ELF-1 (cell line): Measurements from ENCODE around the gene C12orf57.

Source experiments
- DNase-seq: peaks from one replicate; pipeline ENCODE4 v3.0.0-alpha.2; 2016; ENCODE audit warnings: low read depth, low spot score

Gene C12orf57

DNA sequence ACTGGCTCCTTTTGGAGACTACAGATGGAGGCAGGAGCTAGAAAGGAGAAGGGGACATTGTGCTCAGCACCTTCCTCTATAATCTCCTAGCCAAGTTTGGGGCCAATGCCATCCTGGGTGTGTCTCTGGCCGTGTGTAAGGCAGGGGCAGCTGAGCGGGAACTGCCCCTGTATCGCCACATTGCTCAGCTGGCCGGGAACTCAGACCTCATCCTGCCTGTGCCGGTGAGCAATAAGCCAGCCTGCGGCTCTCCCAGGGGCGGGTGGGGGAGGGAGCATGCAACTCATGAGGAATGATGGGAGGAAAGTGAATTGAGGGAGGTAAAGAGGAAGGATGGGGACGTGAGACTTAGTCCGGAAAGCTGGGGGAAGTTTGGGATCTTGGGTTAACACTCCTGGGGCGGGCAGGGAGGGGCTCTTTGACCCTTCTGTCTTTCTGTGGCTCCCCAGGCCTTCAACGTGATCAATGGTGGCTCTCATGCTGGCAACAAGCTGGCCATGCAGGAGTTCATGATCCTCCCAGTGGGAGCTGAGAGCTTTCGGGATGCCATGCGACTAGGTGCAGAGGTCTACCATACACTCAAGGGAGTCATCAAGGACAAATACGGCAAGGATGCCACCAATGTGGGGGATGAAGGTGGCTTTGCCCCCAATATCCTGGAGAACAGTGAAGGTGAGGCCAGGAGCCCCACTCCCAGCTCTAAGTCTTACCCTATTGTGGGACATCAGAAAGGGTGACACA, 26.2 kb upstream of the C12orf57 start:
- peak; percentile 39 for DNase-seq

DNA sequence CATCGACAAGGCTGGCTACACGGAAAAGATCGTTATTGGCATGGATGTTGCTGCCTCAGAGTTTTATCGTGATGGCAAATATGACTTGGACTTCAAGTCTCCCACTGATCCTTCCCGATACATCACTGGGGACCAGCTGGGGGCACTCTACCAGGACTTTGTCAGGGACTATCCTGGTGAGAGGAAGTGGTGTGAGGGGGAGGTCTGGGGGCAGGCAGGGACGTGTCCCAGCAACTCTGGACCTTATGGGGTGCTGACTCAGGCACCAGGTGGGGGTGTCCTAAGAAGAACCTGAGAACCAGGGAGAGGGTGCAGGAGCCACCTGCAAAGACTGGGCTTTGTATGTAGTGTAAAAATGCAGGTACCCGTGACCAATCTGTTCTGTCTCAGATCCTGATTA, 24.2 kb upstream of the C12orf57 start:
- DNase-seq, result no peak

DNA sequence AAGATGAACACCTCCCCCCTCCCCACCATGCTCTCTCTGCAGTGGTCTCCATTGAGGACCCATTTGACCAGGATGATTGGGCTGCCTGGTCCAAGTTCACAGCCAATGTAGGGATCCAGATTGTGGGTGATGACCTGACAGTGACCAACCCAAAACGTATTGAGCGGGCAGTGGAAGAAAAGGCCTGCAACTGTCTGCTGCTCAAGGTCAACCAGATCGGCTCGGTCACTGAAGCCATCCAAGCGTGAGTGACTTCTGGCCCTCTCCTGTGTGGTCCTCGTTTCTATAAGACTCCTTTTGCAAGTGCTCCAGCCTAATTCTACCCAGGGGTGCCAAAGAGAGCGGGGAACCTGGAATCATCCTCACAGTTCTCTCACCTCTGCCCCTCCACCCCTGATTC, 22.3 kb upstream of the C12orf57 start:
- DNase-seq, result no peak

DNA sequence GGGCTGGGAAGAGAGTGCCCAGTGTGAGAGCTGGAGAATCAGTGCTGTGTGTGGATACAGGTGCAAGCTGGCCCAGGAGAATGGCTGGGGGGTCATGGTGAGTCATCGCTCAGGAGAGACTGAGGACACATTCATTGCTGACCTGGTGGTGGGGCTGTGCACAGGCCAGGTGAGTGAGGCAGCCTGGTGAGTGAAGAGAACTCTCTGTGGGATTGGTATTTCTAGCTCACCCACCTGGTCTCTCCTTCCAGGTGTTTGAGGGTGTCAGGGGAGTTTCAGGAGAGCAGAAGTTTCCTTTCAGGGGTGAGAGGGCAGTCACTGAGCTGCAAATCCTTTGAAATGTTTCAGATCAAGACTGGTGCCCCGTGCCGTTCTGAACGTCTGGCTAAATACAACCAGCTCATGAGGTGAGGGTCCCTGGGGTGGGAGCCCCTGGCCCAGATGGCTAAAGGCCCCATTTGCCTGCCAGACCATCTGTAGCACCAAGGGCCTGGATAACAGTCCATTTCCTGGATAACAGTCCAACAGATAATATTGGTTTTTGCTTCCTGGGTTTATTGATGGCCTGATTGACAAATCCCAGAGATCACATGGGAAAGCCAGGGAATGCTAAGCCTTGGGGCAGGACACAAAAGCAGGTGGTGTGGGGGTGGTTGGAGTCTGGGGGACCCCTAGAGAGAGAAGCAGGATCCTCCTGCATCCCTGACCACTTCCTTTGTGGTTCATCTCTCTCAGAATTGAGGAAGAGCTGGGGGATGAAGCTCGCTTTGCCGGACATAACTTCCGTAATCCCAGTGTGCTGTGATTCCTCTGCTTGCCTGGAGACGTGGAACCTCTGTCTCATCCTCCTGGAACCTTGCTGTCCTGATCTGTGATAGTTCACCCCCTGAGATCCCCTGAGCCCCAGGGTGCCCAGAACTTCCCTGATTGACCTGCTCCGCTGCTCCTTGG, 21.6 kb upstream of the C12orf57 start:
- no peak for DNase-seq

DNA sequence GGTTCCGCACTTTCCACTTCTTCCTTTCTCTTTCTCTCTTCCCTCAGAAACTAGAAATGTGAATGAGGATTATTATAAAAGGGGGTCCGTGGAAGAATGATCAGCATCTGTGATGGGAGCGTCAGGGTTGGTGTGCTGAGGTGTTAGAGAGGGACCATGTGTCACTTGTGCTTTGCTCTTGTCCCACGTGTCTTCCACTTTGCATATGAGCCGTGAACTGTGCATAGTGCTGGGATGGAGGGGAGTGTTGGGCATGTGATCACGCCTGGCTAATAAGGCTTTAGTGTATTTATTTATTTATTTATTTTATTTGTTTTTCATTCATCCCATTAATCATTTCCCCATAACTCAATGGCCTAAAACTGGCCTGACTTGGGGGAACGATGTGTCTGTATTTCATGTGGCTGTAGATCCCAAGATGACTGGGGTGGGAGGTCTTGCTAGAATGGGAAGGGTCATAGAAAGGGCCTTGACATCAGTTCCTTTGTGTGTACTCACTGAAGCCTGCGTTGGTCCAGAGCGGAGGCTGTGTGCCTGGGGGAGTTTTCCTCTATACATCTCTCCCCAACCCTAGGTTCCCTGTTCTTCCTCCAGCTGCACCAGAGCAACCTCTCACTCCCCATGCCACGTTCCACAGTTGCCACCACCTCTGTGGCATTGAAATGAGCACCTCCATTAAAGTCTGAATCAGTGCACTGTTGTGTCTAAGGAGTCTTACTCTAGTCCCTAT, 20.7 kb upstream of the C12orf57 start:
- no peak for DNase-seq

DNA sequence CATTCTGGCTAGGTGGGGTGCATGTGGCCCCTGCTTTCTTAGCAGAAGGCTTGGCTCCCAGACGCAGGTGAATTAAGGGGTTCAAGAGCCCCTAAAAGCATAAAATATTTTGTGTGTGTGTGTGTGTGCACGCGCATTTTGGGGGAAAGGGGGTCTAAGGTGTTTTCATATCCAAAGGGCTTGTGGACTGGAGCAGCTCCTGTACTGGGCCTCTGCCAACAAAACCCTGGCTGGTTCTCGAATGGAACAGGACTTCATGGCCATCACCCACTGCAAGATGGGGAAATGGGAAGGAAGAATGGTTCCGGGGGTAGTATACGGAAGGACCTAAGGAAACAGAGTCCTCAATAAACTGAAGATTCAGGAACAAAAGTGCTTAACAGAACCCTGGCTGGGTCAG, 20.0 kb upstream of the C12orf57 start:
- DNase-seq, result no peak

DNA sequence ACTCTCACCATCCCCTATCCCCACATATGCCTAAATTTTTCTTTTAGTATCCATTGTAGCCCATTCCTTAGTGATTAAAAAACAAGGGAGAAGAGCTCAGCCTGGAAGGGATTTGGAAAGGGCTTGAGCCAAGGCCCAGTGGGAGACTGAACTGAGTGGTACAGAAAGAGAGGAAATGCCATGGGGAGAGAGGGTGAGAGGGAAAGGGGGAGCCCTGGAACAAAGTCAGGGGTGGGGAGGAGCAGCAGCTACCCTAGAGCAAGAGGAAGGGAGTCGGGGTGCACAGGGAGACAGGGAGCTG, 18.6 kb upstream of the C12orf57 start:
- DNase-seq, result no peak

DNA sequence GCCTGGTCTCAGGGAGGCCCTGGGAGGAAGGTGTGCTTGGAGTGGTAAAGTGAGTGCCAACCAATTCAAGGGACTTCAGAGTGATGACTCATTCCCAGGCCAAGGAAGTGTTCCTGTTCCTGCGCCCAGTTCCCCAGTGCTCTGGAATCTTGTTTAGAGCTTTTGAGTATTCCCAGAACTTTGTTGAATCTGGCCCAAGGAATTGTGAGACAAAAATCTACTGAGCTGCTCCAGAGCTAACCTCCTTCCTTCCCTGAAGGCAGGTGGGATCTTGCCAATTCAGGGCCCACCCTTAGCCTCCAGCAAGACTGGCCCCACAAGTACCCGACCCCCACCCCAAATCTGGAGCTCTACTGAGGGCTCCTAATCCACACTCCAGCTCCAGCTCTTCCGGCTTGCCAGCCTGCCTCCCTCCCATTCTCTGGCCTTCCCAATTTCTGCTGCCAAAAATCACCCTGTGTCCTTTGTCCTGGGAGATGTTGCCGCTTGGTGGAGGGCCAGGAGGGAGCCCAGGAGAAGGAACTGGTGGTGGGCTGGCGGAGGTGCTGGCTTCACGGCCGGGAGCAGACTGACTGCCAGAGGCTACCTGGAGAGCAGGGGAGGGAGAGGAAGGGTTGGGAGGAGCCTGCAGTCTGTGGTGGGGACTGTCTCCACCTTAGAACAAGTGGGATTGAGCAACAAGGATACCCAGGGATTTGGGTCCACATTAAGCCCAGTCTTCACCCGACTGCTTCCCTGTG, 18.1 kb upstream of the C12orf57 start:
- peak; percentile 92 for DNase-seq

DNA sequence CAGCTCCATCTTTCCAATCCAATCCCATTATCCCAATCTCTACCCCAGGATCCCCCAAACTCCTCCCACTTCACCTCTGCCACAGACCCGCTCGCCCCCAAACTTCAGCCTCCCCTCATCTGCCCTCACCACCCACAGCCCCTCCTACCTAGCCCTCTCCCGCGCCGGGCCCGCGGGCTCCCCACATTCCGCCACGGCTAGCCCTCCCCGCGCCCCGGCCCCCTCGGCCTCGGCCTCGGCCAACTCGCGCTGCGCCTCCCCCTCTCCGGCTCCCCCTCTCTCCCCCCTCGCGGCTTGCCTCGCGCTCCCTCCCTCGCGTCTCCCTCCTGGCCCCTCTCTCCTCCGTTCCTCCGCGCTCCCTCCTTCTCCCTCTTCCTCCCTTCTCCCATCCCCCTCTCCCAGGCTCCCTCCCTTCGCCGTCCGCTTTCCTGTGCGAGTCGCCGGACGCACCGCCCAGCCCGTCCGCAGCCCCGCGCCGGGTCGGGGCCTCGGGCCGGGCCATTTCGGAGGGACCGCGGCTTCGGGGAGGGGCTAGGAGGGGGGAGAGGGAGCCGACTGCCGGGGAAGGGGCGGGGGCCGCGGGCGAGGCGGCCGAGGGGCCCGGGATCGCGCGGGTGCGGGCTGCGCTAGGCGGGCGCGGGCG, 16.3 kb upstream of the C12orf57 start, which contains the start of gene ATN1:
Gene ATN1, plus strand, starts transcription at position 581 of the 643 bp plus-strand sequence. CDS start 6,043 bp downstream, outside the sequence.
- peak; percentile 69 for DNase-seq

DNA sequence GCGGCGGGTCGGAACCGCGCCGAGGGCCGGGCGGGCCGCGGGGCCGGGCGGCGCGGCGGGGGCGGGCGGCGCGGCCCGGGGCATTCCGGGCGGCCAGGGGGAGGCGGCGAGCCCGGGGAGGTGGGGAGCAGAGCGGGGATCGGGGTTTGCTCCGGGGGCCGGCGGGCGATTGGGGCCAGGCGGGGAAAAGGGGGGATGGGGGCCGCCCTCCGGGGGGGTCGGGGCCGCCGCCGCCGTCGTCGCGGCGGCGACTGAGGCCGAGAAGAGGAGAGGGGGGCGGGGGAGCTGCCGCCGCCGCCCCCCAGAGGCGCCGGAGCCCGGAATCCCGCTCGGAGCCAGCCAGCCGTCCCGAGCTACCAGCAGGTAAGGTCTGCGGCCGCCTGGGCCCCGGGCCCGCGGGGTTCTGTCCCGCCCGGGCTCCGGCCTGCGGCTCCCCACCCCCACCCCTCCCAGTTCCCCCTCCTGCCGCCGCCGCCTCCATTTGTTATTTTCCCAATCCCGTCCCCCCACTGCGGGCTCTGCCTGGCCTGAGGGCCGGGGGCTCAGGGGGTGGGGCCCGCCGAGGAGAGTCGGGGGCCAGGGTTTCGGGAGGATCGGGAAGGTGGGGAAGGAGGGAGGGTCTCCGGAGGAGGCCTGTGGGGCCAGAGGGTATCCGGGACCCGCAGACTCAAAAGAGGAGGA, 15.7 kb upstream of the C12orf57 start:
- no peak for DNase-seq

DNA sequence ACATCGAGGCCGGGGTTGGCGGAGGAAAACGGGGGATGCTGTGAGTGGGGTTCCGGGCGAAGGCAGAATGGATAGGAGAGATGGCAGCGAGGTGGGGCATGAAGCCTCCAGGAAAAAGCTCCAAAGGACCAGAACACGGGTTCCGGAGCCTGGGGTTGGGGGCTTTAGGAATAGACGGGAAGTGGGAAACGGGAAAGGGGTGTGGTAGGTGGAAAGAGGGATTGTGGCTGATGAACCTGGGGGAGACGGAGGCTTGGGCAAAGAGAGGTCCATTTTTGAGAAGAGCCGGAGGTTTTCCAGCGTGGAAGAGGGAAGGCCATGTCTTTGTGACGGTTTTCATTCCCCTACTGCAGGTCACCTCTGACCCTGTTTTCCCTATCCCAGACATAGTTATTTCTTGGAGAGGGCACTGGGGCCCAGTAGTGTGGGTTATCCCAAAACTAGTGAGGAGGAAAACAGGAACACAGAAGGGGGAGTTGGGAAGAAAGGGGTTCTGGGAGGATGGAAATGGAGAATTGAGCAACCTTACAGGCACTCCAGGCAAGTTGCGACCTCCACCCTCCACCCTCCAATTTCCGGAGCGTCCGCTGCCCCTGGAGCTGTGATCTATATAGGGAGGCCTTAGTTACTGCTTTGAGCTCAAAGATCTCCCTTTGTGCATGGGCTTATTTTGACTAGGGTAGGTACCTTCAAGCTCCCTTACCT, 15.0 kb upstream of the C12orf57 start:
- DNase-seq, result no peak

DNA sequence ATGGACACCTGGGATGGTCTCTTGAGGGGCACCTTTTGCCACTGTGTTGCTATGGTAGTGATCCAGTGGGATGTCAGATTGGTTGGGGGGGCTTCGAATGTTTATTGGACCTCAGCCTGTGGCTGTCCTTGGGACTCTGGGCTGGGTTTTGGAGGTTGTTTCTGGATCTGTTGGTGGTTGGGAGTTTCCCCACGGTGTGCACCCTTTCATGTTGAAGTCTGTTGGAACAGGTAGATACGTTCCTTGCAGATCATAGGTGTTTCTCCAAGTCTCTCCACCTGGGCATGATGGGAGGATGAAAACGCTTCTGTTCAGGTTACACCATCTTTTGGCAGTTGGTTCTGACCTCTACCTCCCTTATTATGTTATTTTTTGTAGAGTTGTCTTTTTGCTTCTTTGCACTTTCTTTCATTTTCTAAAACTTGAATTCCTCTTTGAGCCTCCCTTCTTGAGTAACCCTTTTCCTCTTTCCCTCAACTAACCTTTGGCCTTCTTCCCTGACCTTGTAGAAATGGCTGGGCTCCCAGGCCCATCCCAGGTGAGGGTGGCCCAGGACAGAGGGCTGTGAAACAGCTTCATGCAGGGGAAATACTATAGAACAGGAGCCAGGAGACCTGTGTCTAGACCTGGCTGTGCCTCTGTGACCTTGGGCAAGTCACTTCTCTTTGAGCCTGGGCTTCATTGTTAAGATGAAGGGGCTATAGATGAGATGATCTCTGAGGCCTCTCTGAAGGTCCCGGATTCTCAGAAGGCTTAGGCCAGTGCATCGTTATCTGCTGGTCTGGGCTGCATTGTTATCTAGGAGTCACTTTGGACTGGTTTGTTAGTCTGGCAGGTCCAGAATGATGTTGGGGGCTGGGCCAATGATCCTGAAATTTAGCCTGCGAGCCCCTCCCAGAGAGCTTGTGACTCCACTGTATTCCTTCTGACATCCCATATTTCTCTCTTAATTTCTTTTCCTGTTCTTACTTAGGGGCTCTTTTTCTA, 14.1 kb upstream of the C12orf57 start:
- no peak for DNase-seq

DNA sequence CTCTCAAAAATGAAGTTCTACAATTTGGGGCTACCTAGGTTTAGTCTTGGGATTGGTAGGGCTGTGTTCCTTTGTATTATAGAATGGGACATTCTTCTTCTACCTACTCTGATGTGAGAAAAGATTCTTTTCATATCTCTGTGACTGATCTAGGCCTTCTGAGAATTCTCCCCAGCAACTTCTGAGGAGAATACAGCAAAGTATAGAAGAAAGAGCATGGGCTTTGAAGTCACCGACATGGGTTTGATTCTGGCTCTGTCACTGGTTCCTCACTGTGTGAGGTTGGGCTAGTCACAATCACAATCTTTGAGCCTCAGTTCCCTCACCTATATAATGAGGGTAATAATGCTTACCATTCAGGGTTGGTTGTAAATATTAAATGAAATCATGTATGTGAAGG, 11.1 kb upstream of the C12orf57 start:
- no peak for DNase-seq

DNA sequence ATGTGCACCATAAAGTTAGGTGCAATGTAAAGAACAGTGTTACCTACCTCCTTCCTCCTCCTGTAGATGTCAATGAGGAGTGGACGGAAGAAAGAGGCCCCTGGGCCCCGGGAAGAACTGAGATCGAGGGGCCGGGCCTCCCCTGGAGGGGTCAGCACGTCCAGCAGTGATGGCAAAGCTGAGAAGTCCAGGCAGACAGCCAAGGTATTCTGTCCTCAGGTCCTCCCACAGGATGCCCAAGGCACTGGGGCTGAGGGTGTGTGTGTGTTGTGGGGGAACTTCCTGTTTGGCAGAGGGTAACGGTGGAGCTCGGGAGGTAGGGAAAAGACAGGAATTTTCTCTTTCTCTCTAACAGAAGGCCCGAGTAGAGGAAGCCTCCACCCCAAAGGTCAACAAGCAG, 9.7 kb upstream of the C12orf57 start:
- no peak for DNase-seq

DNA sequence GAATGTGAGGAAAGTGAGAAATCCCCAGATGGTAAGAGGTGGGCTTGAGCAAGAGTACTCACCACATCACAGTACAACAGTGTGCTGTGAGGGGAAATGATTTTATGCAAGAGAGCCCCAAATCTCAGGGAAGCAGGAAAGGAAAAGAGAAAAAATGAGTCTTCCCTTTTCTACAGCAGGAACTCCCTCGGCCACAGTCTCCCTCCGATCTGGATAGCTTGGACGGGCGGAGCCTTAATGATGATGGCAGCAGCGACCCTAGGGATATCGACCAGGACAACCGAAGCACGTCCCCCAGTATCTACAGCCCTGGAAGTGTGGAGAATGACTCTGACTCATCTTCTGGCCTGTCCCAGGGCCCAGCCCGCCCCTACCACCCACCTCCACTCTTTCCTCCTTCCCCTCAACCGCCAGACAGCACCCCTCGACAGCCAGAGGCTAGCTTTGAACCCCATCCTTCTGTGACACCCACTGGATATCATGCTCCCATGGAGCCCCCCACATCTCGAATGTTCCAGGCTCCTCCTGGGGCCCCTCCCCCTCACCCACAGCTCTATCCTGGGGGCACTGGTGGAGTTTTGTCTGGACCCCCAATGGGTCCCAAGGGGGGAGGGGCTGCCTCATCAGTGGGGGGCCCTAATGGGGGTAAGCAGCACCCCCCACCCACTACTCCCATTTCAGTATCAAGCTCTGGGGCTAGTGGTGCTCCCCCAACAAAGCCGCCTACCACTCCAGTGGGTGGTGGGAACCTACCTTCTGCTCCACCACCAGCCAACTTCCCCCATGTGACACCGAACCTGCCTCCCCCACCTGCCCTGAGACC, 8.2 kb upstream of the C12orf57 start:
- DNase-seq, result no peak

DNA sequence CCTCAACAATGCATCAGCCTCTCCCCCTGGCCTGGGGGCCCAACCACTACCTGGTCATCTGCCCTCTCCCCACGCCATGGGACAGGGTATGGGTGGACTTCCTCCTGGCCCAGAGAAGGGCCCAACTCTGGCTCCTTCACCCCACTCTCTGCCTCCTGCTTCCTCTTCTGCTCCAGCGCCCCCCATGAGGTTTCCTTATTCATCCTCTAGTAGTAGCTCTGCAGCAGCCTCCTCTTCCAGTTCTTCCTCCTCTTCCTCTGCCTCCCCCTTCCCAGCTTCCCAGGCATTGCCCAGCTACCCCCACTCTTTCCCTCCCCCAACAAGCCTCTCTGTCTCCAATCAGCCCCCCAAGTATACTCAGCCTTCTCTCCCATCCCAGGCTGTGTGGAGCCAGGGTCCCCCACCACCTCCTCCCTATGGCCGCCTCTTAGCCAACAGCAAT, 7.6 kb upstream of the C12orf57 start:
- DNase-seq, result no peak

DNA sequence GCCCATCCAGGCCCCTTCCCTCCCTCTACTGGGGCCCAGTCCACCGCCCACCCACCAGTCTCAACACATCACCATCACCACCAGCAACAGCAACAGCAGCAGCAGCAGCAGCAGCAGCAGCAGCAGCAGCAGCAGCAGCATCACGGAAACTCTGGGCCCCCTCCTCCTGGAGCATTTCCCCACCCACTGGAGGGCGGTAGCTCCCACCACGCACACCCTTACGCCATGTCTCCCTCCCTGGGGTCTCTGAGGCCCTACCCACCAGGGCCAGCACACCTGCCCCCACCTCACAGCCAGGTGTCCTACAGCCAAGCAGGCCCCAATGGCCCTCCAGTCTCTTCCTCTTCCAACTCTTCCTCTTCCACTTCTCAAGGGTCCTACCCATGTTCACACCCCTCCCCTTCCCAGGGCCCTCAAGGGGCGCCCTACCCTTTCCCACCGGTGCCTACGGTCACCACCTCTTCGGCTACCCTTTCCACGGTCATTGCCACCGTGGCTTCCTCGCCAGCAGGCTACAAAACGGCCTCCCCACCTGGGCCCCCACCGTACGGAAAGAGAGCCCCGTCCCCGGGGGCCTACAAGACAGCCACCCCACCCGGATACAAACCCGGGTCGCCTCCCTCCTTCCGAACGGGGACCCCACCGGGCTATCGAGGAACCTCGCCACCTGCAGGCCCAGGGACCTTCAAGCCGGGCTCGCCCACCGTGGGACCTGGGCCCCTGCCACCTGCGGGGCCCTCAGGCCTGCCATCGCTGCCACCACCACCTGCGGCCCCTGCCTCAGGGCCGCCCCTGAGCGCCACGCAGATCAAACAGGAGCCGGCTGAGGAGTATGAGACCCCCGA, 7.0 kb upstream of the C12orf57 start:
- DNase-seq, result peak; percentile 32
